Gastroesophageal sphincter (tissue), 3 donors: ENCODE measurements around the gene CNNM1.

ENCODE experiments used
- CTCF ChIP-seq, 4 experiments: fragments of 200-600 bp in 2 of 4; fragments of 450-650 bp in 2 of 4; sonication (generic) in 1 of 4; IDR thresholded peaks; one replicate each; pipeline ENCODE4 v1.5.1; 2017 to 2019; ENCODE audit warnings: antibody characterized with exemption in 4 of 4, mild to moderate bottlenecking in 2 of 4, moderate library complexity in 2 of 4
- POLR2A ChIP-seq, 2 donors: fragments of 450-650 bp; IDR thresholded peaks; one replicate each; pipeline ENCODE4 v1.6.1; 2017; ENCODE audit warnings: antibody characterized with exemption in 2 of 2, mild to moderate bottlenecking in 2 of 2, moderate library complexity in 1 of 2

- TF ChIP-seq POLR2A (IDR thresholded peaks at IDR 0.05) (no peak), CTCF (IDR thresholded peaks at IDR 0.05) (no peak)
Observed at GRCh38 chr10:99382176-99382575, 53.0 kb downstream of the CNNM1 start.
